Measurements from ENCODE around the gene PTPRM. TPM values are rescaled to one million over a fixed set of nuclear protein-coding genes. Genes with fewer than 3 reads are reported as not detected.
A peak's percentile ranks its signal among the peaks of the same experiment; 100 is the strongest.

The PTPRM gene
- total and polyA plus RNA-seq, 2 experiments from 2014 or later: 30.9 to 62.8 TPM

- Histone ChIP-seq H3F3A (ENCODE audit: insufficient read depth) (no peaks in the 10 kb centered on the region), H3K27me3 (replicated peaks; ENCODE audit: insufficient read depth) (no peaks in the 10 kb centered on the region), H3K79me2 (ENCODE audit: insufficient read depth) (no peaks in the 10 kb centered on the region), H4K20me1 (ENCODE audit: insufficient read depth) (no peaks in the 10 kb centered on the region), H3K9me3 (ENCODE audit: low read depth) (no peaks in the 10 kb centered on the region), H3K9ac (no peak overlapping the region), H2AFZ (no peak overlapping the region), H3K9me2 (ENCODE audit: insufficient read depth) (no peaks in the 10 kb centered on the region), H3K27ac (no peak overlapping the region), H3K36me3 (ENCODE audit: low read depth) (no peaks in the 10 kb centered on the region), H3K4me3 (no peak overlapping the region), H3K4me2 (ENCODE audit: unreplicated experiment) (no peak overlapping the region), H3K4me1 (ENCODE audit: insufficient read depth) (peaks cover 6% of the 10 kb centered on the region)
- DNase-seq: no peak
- in situ Hi-C loops (cut with MboI): no loop called here
- TF ChIP-seq EZH2phosphoT487 (IDR thresholded peaks at IDR 0.05; ENCODE audit: insufficient read depth, low read depth) (no peak), EZH2 (IDR thresholded peaks at IDR 0.05; ENCODE audit: insufficient read depth, poor library complexity, severe bottlenecking) (no peak)
Observed at GRCh38 chr18:7982216-7982615, 415.1 kb downstream of the PTPRM start.

GRCh38 chr18:7987284-7987976, 420.3 kb downstream of the PTPRM start:
- Histone ChIP-seq H3K9me2 (ENCODE audit: insufficient read depth) (no peaks in the 10 kb centered on the region), H3K36me3 (ENCODE audit: low read depth) (no peaks in the 10 kb centered on the region), H3K4me2 (ENCODE audit: unreplicated experiment) (peak overlapping the region; percentile 45), H3K27me3 (replicated peaks; ENCODE audit: insufficient read depth) (no peaks in the 10 kb centered on the region), H3K9ac (no peak overlapping the region), H3K4me1 (ENCODE audit: insufficient read depth) (peaks cover 12% of the 10 kb centered on the region), H2AFZ (no peak overlapping the region), H3K79me2 (ENCODE audit: insufficient read depth) (no peaks in the 10 kb centered on the region), H3K27ac (peak overlapping the region; percentile 29), H4K20me1 (ENCODE audit: insufficient read depth) (no peaks in the 10 kb centered on the region), H3F3A (ENCODE audit: insufficient read depth) (no peaks in the 10 kb centered on the region), H3K4me3 (no peak overlapping the region), H3K9me3 (ENCODE audit: low read depth) (no peaks in the 10 kb centered on the region)
- peak; percentile 82 for DNase-seq
- in situ Hi-C loops (cut with MboI): no loop called here
- 33 to 40% methylated on average over 3 of the region's 3 CpGs for WGBS, 2 experiments (ENCODE audit: low coverage in 1 of 2, low lambda C conversion rate in 2 of 2, missing lambda C conversion rate in 2 of 2)
- TF ChIP-seq EZH2phosphoT487 (IDR thresholded peaks at IDR 0.05; ENCODE audit: insufficient read depth, low read depth) (no peak), EZH2 (IDR thresholded peaks at IDR 0.05; ENCODE audit: insufficient read depth, poor library complexity, severe bottlenecking) (no peak)

- Histone ChIP-seq H3K9me3 (ENCODE audit: low read depth) (peaks cover 3% of the 10 kb centered on the region), H3K4me3 (no peak overlapping the region), H3K27ac (no peak overlapping the region), H3K36me3 (ENCODE audit: low read depth) (no peaks in the 10 kb centered on the region), H3K79me2 (ENCODE audit: insufficient read depth) (no peaks in the 10 kb centered on the region), H3K9ac (no peak overlapping the region), H3F3A (ENCODE audit: insufficient read depth) (no peaks in the 10 kb centered on the region), H3K27me3 (replicated peaks; ENCODE audit: insufficient read depth) (no peaks in the 10 kb centered on the region), H3K4me2 (ENCODE audit: unreplicated experiment) (no peak overlapping the region), H3K9me2 (ENCODE audit: insufficient read depth) (no peaks in the 10 kb centered on the region), H2AFZ (no peak overlapping the region), H4K20me1 (ENCODE audit: insufficient read depth) (no peaks in the 10 kb centered on the region), H3K4me1 (ENCODE audit: insufficient read depth) (peaks cover 12% of the 10 kb centered on the region)
- no peak for DNase-seq
- TF ChIP-seq EZH2 (IDR thresholded peaks at IDR 0.05; ENCODE audit: insufficient read depth, poor library complexity, severe bottlenecking): no peak
- no peak for TF ChIP-seq EZH2phosphoT487 (IDR thresholded peaks at IDR 0.05; ENCODE audit: insufficient read depth, low read depth)
- WGBS, 2 experiments (ENCODE audit: low coverage in 1 of 2, low lambda C conversion rate in 2 of 2, missing lambda C conversion rate in 2 of 2): 45 to 64% methylated on average over 1 of the region's 1 CpG
- in situ Hi-C loops (cut with MboI): no loop called here
Observed at GRCh38 chr18:7990670-7991069, 423.6 kb downstream of the PTPRM start.

GRCh38 chr18:8001711-8002301, 434.7 kb downstream of the PTPRM start:
- Histone ChIP-seq H3K27ac (no peak overlapping the region), H3K27me3 (replicated peaks; ENCODE audit: insufficient read depth) (no peaks in the 10 kb centered on the region), H3K9me3 (ENCODE audit: low read depth) (no peaks in the 10 kb centered on the region), H3K9me2 (ENCODE audit: insufficient read depth) (no peaks in the 10 kb centered on the region), H2AFZ (no peak overlapping the region), H3K9ac (no peak overlapping the region), H3K79me2 (ENCODE audit: insufficient read depth) (no peaks in the 10 kb centered on the region), H3F3A (ENCODE audit: insufficient read depth) (no peaks in the 10 kb centered on the region), H3K36me3 (ENCODE audit: low read depth) (no peaks in the 10 kb centered on the region), H3K4me1 (ENCODE audit: insufficient read depth) (no peaks in the 10 kb centered on the region), H3K4me2 (ENCODE audit: unreplicated experiment) (no peak overlapping the region), H4K20me1 (ENCODE audit: insufficient read depth) (no peaks in the 10 kb centered on the region), H3K4me3 (no peak overlapping the region)
- TF ChIP-seq EZH2phosphoT487 (IDR thresholded peaks at IDR 0.05; ENCODE audit: insufficient read depth, low read depth) (no peak), EZH2 (IDR thresholded peaks at IDR 0.05; ENCODE audit: insufficient read depth, poor library complexity, severe bottlenecking) (no peak)
- in situ Hi-C loops (cut with MboI): no loop called here
- 54 to 56% methylated on average over 3 of the region's 3 CpGs for WGBS, 2 experiments (ENCODE audit: low coverage in 1 of 2, low lambda C conversion rate in 2 of 2, missing lambda C conversion rate in 2 of 2)
- DNase-seq: no peak
